HG03571 (cell line): ENCODE data around the gene EXOC6B.

ENCODE experiments used
- ATAC-seq: cut with Tn5 transposase; IDR thresholded peaks from one replicate; pipeline ENCODE4 v1.9.1; 2021; ENCODE audit not compliant: unreplicated experiment

Gene EXOC6B

GRCh38 chr2:72235497-72236415 is 590.1 kb downstream of the EXOC6B start:
- ATAC-seq = no peak

GRCh38 chr2:72233211-72233610 is 592.6 kb downstream of the EXOC6B start:
- ATAC-seq = no peak

- no peak for ATAC-seq
Measured at GRCh38 chr2:72222829-72223564, 602.8 kb downstream of the EXOC6B start.

GRCh38 chr2:72220170-72220569 is 605.7 kb downstream of the EXOC6B start:
- no peak for ATAC-seq

- ATAC-seq = no peak
Measured at GRCh38 chr2:72214429-72215143, 611.2 kb downstream of the EXOC6B start.

GRCh38 chr2:72212486-72212855 is 613.4 kb downstream of the EXOC6B start:
- ATAC-seq = no peak

- ATAC-seq = no peak
Measured at GRCh38 chr2:72211777-72212485, 613.9 kb downstream of the EXOC6B start.

- no peak for ATAC-seq
Measured at GRCh38 chr2:72211350-72211749, 614.5 kb downstream of the EXOC6B start.

GRCh38 chr2:72210470-72210869 is 615.4 kb downstream of the EXOC6B start:
- no peak for ATAC-seq

- ATAC-seq = no peak
Measured at GRCh38 chr2:72208225-72208624, 617.6 kb downstream of the EXOC6B start.

- ATAC-seq = no peak
Measured at GRCh38 chr2:72207334-72207733, 618.5 kb downstream of the EXOC6B start.

- no peak for ATAC-seq
Measured at GRCh38 chr2:72205504-72205881, 620.3 kb downstream of the EXOC6B start.

- no peak for ATAC-seq
Measured at GRCh38 chr2:72204786-72205503, 620.9 kb downstream of the EXOC6B start.

- ATAC-seq = no peak
Measured at GRCh38 chr2:72204156-72204785, 621.6 kb downstream of the EXOC6B start.

- no peak for ATAC-seq
Measured at GRCh38 chr2:72198532-72199241, 627.1 kb downstream of the EXOC6B start.

GRCh38 chr2:72193723-72194122 is 632.1 kb downstream of the EXOC6B start:
- ATAC-seq = no peak

GRCh38 chr2:72191441-72191840 is 634.4 kb downstream of the EXOC6B start:
- ATAC-seq = no peak

GRCh38 chr2:72185206-72185605 is 640.6 kb downstream of the EXOC6B start:
- no peak for ATAC-seq

- no peak for ATAC-seq
Measured at GRCh38 chr2:72183466-72183865, 642.4 kb downstream of the EXOC6B start.
